Measurements from ENCODE around the gene PLCL2. TPM values are rescaled to one million over a fixed set of nuclear protein-coding genes. Genes with fewer than 3 reads are reported as not detected.

PLCL2 gene
- total RNA-seq, 1 experiment from 2014 or later, result 32.1 TPM

DNA sequence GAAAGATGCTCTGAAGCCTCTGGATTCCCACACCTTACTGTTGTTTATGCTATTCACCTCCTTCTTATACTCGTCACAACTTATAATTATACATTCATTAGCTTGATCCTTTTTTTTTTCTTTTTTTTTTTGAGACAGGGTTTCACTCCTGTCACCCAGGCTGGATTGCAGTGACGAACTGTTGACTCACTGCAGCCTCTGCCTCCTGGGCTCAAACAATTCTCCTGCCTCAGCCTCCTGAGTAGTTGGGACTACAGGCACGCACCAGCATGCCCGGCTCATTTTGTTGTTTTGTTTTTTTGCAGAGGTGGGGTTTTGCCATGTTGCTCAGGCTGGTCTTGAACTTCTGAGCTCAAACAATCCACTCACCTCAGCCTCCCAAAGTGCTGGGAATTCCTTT is 143.6 kb downstream of the PLCL2 start:
- Histone ChIP-seq H3K4me2 (ENCODE audit: insufficient read depth, insufficient read length, low read length) (no peak overlapping the region), H3T11ph (ENCODE audit: low read length) (no peak overlapping the region), H3K79me1 (ENCODE audit: insufficient read depth, low read depth, low read length, poor library complexity, severe bottlenecking) (no peaks in the 10 kb centered on the region), H3K14ac (ENCODE audit: insufficient read depth, low read length) (no peak overlapping the region), H3K4ac (ENCODE audit: low read depth, low read length) (no peak overlapping the region), H2BK20ac (ENCODE audit: low read depth, low read length, poor library complexity, severe bottlenecking) (no peak overlapping the region), H4K20me1 (ENCODE audit: control insufficient read depth, insufficient read depth, insufficient read length) (no peaks in the 10 kb centered on the region), H2BK5ac (ENCODE audit: insufficient read length, low read length) (no peak overlapping the region), H3K23ac (ENCODE audit: insufficient read length, low read depth, low read length) (no peak overlapping the region), H2BK15ac (ENCODE audit: low read depth, low read length) (no peak overlapping the region), H4K91ac (ENCODE audit: insufficient read length, low read depth, low read length) (no peak overlapping the region), H4K5ac (ENCODE audit: insufficient read length, low read depth, low read length) (no peak overlapping the region), H2BK12ac (ENCODE audit: insufficient read length, low read depth, low read length) (no peak overlapping the region), H3K27me3 (ENCODE audit: insufficient read depth, low read length) (no peaks in the 10 kb centered on the region), H3K79me2 (ENCODE audit: insufficient read depth, low read length) (no peaks in the 10 kb centered on the region), H2AFZ (ENCODE audit: low read length) (no peak overlapping the region), H3K9ac (ENCODE audit: extremely low read depth, insufficient read length, low read length) (no peak overlapping the region), H3K18ac (ENCODE audit: insufficient read length, low read depth, low read length) (no peak overlapping the region), H2BK120ac (ENCODE audit: low read depth, low read length, poor library complexity, severe bottlenecking) (no peak overlapping the region), H3K4me1 (ENCODE audit: insufficient read depth, low read length) (no peaks in the 10 kb centered on the region; the same call in 1 of the 2 replicates), H3K56ac (ENCODE audit: insufficient read length, low read depth, low read length) (no peak overlapping the region), H2AK5ac (ENCODE audit: insufficient read length, low read length) (no peak overlapping the region), H3K27ac (ENCODE audit: insufficient read length, low read depth, low read length) (no peak overlapping the region), H3K23me2 (ENCODE audit: insufficient read length, low read depth, low read length, poor library complexity, severe bottlenecking) (no peaks in the 10 kb centered on the region), H4K8ac (replicated peaks; ENCODE audit: insufficient read length, low read depth, low read length) (no peak overlapping the region), H3K9me3 (ENCODE audit: control insufficient read depth, low read depth, low read length) (no peaks in the 10 kb centered on the region)
- Mint-ChIP-seq H3K27ac (peak overlapping the region in 1 of 3 experiments; percentile 23; a peak in 1 of 7 replicates), H3K4me1 (peaks cover 33 to 35% of the 10 kb centered on the region in 2 experiments), H3K4me3 (no peak overlapping the region), H3K36me3 (ENCODE audit: insufficient read depth in 1 of 3, low read depth in 3 of 3) (peaks cover 0 to 8% (median 8%) of the 10 kb centered on the region in 3 experiments; a peak in 2 of 7 replicates), H3K27me3 (ENCODE audit: low read depth) (no peaks in the 10 kb centered on the region), H3K9me3 (no peaks in the 10 kb centered on the region; a peak in 1 of 5 replicates)
- WGBS (ENCODE audit: extremely low coverage, insufficient read length, low lambda C conversion rate), result no CpG with 5 or more reads among the region's 4 CpGs
- no peak for DNase-seq
- TF ChIP-seq, protein P1, sequence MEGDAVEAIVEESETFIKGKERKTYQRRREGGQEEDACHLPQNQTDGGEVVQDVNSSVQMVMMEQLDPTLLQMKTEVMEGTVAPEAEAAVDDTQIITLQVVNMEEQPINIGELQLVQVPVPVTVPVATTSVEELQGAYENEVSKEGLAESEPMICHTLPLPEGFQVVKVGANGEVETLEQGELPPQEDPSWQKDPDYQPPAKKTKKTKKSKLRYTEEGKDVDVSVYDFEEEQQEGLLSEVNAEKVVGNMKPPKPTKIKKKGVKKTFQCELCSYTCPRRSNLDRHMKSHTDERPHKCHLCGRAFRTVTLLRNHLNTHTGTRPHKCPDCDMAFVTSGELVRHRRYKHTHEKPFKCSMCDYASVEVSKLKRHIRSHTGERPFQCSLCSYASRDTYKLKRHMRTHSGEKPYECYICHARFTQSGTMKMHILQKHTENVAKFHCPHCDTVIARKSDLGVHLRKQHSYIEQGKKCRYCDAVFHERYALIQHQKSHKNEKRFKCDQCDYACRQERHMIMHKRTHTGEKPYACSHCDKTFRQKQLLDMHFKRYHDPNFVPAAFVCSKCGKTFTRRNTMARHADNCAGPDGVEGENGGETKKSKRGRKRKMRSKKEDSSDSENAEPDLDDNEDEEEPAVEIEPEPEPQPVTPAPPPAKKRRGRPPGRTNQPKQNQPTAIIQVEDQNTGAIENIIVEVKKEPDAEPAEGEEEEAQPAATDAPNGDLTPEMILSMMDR (conservative IDR thresholded peaks at IDR 0.05), result no peak
